H1 (cell line): ENCODE measurements around the gene SECTM1. TPM values are rescaled to one million over a fixed set of nuclear protein-coding genes. Genes with fewer than 3 reads are reported as not detected.

Experiments used
- CTCF ChIA-PET: fragments of 300-600 bp; sonication (Branson Sonifier 250); formaldehyde crosslinking; loops from one replicate; lab custom pipeline; 2021; ENCODE audit not compliant: partially characterized antibody; lab: Charles Lee
- POLR2A ChIA-PET: fragments of 300-600 bp; sonication (Branson Sonifier 250); formaldehyde crosslinking; loops from one replicate; lab custom pipeline; 2021; ENCODE audit warnings: inconsistent platforms; ENCODE audit not compliant: partially characterized antibody; lab: Charles Lee
- DNase-seq, 2 experiments: peaks; one replicate each; pipeline versions ENCODE4 v3.0.0 to v3.0.0-alpha.2; 2010 to 2022; ENCODE audit warnings: low spot score in 2 of 2, low read depth in 1 of 2, mixed read lengths in 1 of 2
- FAIRE-seq: peaks from 2 replicates; lab custom pipeline; 2011; peaks lifted over from hg19 to GRCh38; lab: Jason Lieb, UNC
- H2AFZ ChIP-seq: 2 replicates; pipeline ENCODE4 v1.8.1; 2012; ENCODE audit warnings: low read length, inconsistent platforms
- H2AK5ac ChIP-seq: 2 replicates; pipeline ENCODE4 v1.6.1; 2013; ENCODE audit warnings: low read depth, low read length
- H2BK120ac ChIP-seq: replicated peaks from 2 replicates; pipeline ENCODE3; 2013; ENCODE audit warnings: low read depth, low read length, inconsistent platforms
- H2BK12ac ChIP-seq: 2 replicates; pipeline ENCODE4 v1.6.1; 2013; ENCODE audit warnings: low read depth, low read length
- H2BK15ac ChIP-seq: 2 replicates; pipeline ENCODE4 v1.6.1; 2013; ENCODE audit warnings: low read length
- H2BK20ac ChIP-seq: 2 replicates; pipeline ENCODE4 v1.6.1; 2013; ENCODE audit warnings: low read length
- H2BK5ac ChIP-seq: 2 replicates; pipeline ENCODE4 v1.6.1; 2013; ENCODE audit warnings: low read depth, low read length
- H3K14ac ChIP-seq: 2 replicates; pipeline ENCODE4 v1.6.1; 2013; ENCODE audit warnings: inconsistent platforms; ENCODE audit not compliant: insufficient read length
- H3K18ac ChIP-seq: 2 replicates; pipeline ENCODE4 v1.6.1; 2013; ENCODE audit warnings: low read length; ENCODE audit errors: extremely low read depth
- H3K23ac ChIP-seq: 2 replicates; pipeline ENCODE4 v1.6.1; 2013; ENCODE audit warnings: inconsistent platforms; ENCODE audit not compliant: insufficient read length
- H3K23me2 ChIP-seq: 2 replicates; pipeline ENCODE4 v1.6.1; 2013; ENCODE audit warnings: low read depth, low read length
- H3K27ac ChIP-seq: 2 replicates; pipeline ENCODE4 v1.6.1; 2011; ENCODE audit warnings: low read depth, low read length, inconsistent platforms
- H3K27me3 ChIP-seq, 4 experiments: replicated peaks in 1 of 4; 1 replicate in 1 of 4; 2 replicates in 3 of 4; pipeline versions ENCODE4 v1.6.1 to v1.8.1; 2011 to 2013; ENCODE audit warnings: low read length in 3 of 4, mild to moderate bottlenecking in 3 of 4, inconsistent platforms in 2 of 4, mixed read lengths in 2 of 4, moderate library complexity in 1 of 4; ENCODE audit not compliant: control insufficient read depth in 3 of 4, insufficient read depth in 3 of 4; ENCODE audit errors: extremely low read depth in 1 of 4
- H3K36me3 ChIP-seq, 4 experiments: 2 replicates each; pipeline versions ENCODE4 v1.6.1 to v1.8.1; 2011 to 2013; ENCODE audit warnings: mild to moderate bottlenecking in 4 of 4, low read length in 3 of 4, moderate library complexity in 2 of 4, control low read depth in 1 of 4, inconsistent platforms in 1 of 4; ENCODE audit not compliant: insufficient read depth in 4 of 4, control insufficient read depth in 2 of 4
- H3K4ac ChIP-seq: replicated peaks from 2 replicates; pipeline ENCODE3; 2013; ENCODE audit warnings: low read length, low read depth, mixed read lengths, inconsistent platforms; ENCODE audit not compliant: insufficient read length
- H3K4me1 ChIP-seq, 4 experiments: replicated peaks in 1 of 4; 1 replicate in 1 of 4; 2 replicates in 3 of 4; pipeline versions ENCODE4 v1.6.1 to v1.8.1; 2011 to 2013; ENCODE audit warnings: low read length in 3 of 4, inconsistent platforms in 2 of 4, mixed read lengths in 1 of 4; ENCODE audit not compliant: insufficient read depth in 4 of 4, control insufficient read depth in 3 of 4
- H3K4me2 ChIP-seq, 2 experiments: 2 replicates each; pipeline versions ENCODE4 v1.6.1 to v1.8.1; 2011 to 2013; ENCODE audit warnings: low read depth in 2 of 2, low read length in 2 of 2, control low read depth in 1 of 2, inconsistent platforms in 1 of 2, mild to moderate bottlenecking in 1 of 2; ENCODE audit not compliant: insufficient read depth in 1 of 2
- H3K4me3 ChIP-seq, 4 experiments: fragments of 200-600, 300-600 bp in 1 of 4; sonication (generic), shearing (Covaris generic), sonication (Bioruptor Twin) in 1 of 4; 2 replicates each; pipeline versions ENCODE4 v1.5.1 to v1.8.1; 2011 to 2016; ENCODE audit warnings: low read length in 4 of 4, low read depth in 3 of 4, control low read depth in 2 of 4, inconsistent platforms in 2 of 4, mild to moderate bottlenecking in 2 of 4, mixed read lengths in 1 of 4, moderate library complexity in 1 of 4; ENCODE audit not compliant: insufficient read depth in 2 of 4; ENCODE audit errors: extremely low read depth in 1 of 4
- H3K56ac ChIP-seq: replicated peaks from 2 replicates; pipeline ENCODE3; 2013; ENCODE audit warnings: low read depth, mild to moderate bottlenecking, mixed read lengths, low read length, inconsistent platforms; ENCODE audit not compliant: insufficient read length
- H3K79me1 ChIP-seq: 2 replicates; pipeline ENCODE4 v1.6.1; 2013; ENCODE audit warnings: low read depth, low read length, control low read depth
- H3K79me2 ChIP-seq, 2 experiments: 2 replicates each; pipeline versions ENCODE4 v1.6.1 to v1.8.1; 2012 to 2013; ENCODE audit warnings: low read length in 2 of 2, mild to moderate bottlenecking in 2 of 2, inconsistent platforms in 1 of 2; ENCODE audit not compliant: insufficient read depth in 2 of 2, control insufficient read depth in 1 of 2
- H3K9ac ChIP-seq, 4 experiments: replicated peaks in 1 of 4; 1 replicate in 1 of 4; 2 replicates in 3 of 4; pipeline versions ENCODE4 v1.6.1 to v1.8.1; 2011 to 2013; ENCODE audit warnings: low read depth in 3 of 4, low read length in 3 of 4, control low read depth in 2 of 4, mild to moderate bottlenecking in 2 of 4, moderate library complexity in 2 of 4, inconsistent platforms in 1 of 4; ENCODE audit errors: extremely low read depth in 1 of 4
- H3K9me3 ChIP-seq, 2 experiments: 2 replicates each; pipeline versions ENCODE4 v1.6.1 to v1.8.1; 2012 to 2013; ENCODE audit warnings: mild to moderate bottlenecking in 2 of 2, moderate library complexity in 2 of 2, control low read depth in 1 of 2, inconsistent platforms in 1 of 2, low read depth in 1 of 2, low read length in 1 of 2, mixed read lengths in 1 of 2; ENCODE audit not compliant: insufficient read depth in 2 of 2
- H4K20me1 ChIP-seq, 2 experiments: replicated peaks in 1 of 2; 2 replicates each; pipeline versions ENCODE3 to v1.8.1; 2011 to 2013; ENCODE audit warnings: inconsistent platforms in 2 of 2, low read length in 2 of 2, mild to moderate bottlenecking in 1 of 2; ENCODE audit not compliant: insufficient read depth in 2 of 2, control insufficient read depth in 1 of 2
- H4K5ac ChIP-seq: 2 replicates; pipeline ENCODE4 v1.6.1; 2013; ENCODE audit warnings: low read length, low read depth, mixed read lengths, inconsistent platforms; ENCODE audit not compliant: insufficient read length
- H4K8ac ChIP-seq: 2 replicates; pipeline ENCODE4 v1.8.0; 2013; ENCODE audit warnings: mild to moderate bottlenecking, moderate library complexity, low read length, inconsistent platforms; ENCODE audit not compliant: insufficient read depth; ENCODE audit errors: extremely low read depth
- H4K91ac ChIP-seq: replicated peaks from 2 replicates; pipeline ENCODE3; 2013; ENCODE audit warnings: low read length, mixed read lengths, inconsistent platforms; ENCODE audit not compliant: insufficient read length
- ASH2L ChIP-seq: fragments of 200-600, 300-600 bp; sonication (generic); IDR thresholded peaks from one replicate; pipeline ENCODE4 v1.7.1; 2017; ENCODE audit warnings: low read length
- BRCA1 ChIP-seq: IDR thresholded peaks from 2 replicates; pipeline ENCODE4 v1.6.1; 2012; ENCODE audit warnings: low read depth, low read length, improper control_type of control experiment
- CBX5 ChIP-seq: fragments of 300-800, 300-1000 bp; sonication (generic); IDR thresholded peaks from 2 replicates; pipeline ENCODE4 v1.7.1; 2016; ENCODE audit warnings: antibody characterized with exemption, low read length, low read depth
- CEBPB ChIP-seq: IDR thresholded peaks from 2 replicates; pipeline ENCODE4 v1.6.1; 2012; ENCODE audit warnings: low read depth, low read length
- CREB1 ChIP-seq: IDR thresholded peaks from 2 replicates; pipeline ENCODE4 v1.6.1; 2012; ENCODE audit warnings: inconsistent platforms
- EGR1 ChIP-seq: IDR thresholded peaks from 2 replicates; pipeline ENCODE4 v1.6.1; 2011; ENCODE audit warnings: low read depth, low read length, borderline replicate concordance
- EZH2 ChIP-seq: fragments of 200-600 bp; sonication (generic); IDR thresholded peaks from 2 replicates; pipeline ENCODE4 v1.7.1; 2012; ENCODE audit warnings: low read depth, mild to moderate bottlenecking, moderate library complexity, low read length, inconsistent platforms; ENCODE audit not compliant: severe bottlenecking
- GABPA ChIP-seq: IDR thresholded peaks from 2 replicates; pipeline ENCODE4 v1.6.1; 2011; ENCODE audit warnings: mild to moderate bottlenecking, low read length, moderate library complexity, borderline replicate concordance; ENCODE audit not compliant: insufficient read depth
- GTF2F1 ChIP-seq: IDR thresholded peaks from 2 replicates; pipeline ENCODE4 v1.6.1; 2012; ENCODE audit warnings: low read depth, low read length, improper control_type of control experiment, borderline replicate concordance
- SIRT6 ChIP-seq: IDR thresholded peaks from one replicate; pipeline ENCODE4 v1.7.1; 2012; ENCODE audit warnings: low read length, inconsistent platforms
- SP1 ChIP-seq: IDR thresholded peaks from 2 replicates; pipeline ENCODE4 v1.6.1; 2011; ENCODE audit warnings: low read depth, low read length
- SUZ12 ChIP-seq: fragments of 200-600 bp; sonication (generic); IDR thresholded peaks from 2 replicates; pipeline ENCODE4 v1.6.1; 2012; ENCODE audit warnings: mild to moderate bottlenecking, inconsistent platforms, low read length, moderate library complexity, mixed read lengths
- TAF7 ChIP-seq: optimal IDR thresholded peaks from 2 replicates; pipeline ENCODE3; 2011; ENCODE audit warnings: low read depth, mild to moderate bottlenecking, inconsistent platforms, low read length, moderate library complexity, borderline replicate concordance
- WGBS, 2 experiments: shearing (Covaris generic) in 1 of 2; methylation state at CpG; one replicate each; pipeline versions ENCODE4 v1.1.6 to v1.1.7; 2013 to 2015; ENCODE audit warnings: low lambda C conversion rate in 2 of 2, mixed read lengths in 2 of 2, inconsistent platforms in 1 of 2, low coverage in 1 of 2, missing lambda C conversion rate in 1 of 2; ENCODE audit not compliant: insufficient replicate concordance in 2 of 2, insufficient coverage in 1 of 2, insufficient read length in 1 of 2; ENCODE audit errors: extremely low coverage in 1 of 2, missing lambda C conversion rate in 1 of 2; 5-methylcytosine and 5-hydroxymethylcytosine counted together
- polyA plus RNA-seq, 7 experiments: library from polyadenylated mRNA; depleted of rRNA in 3 of 7; stranded (reverse) in 5 of 7; unstranded in 2 of 7; fragments of >200 nt in 5 of 7; fragments of 200-250 nt in 2 of 7; gene quantifications; 1 replicate in 5 of 7; 2 replicates in 1 of 7; 4 replicates in 1 of 7; pipeline versions ENCODE4 v1.2.1 to v1.2.3, GENCODE V29; 2011 to 2013; ENCODE audit warnings: missing spikeins in 2 of 7, mixed read lengths in 2 of 7
- total RNA-seq: library from RNA; stranded (reverse); fragmentation: NEBNext Ultra II Directional; extraction: Animal tissue kit (Norgen Biotek cat#: 25700); gene quantifications from 2 replicates; pipeline ENCODE4 v1.2.1, GENCODE V29; 2021

The SECTM1 gene
- total and polyA plus RNA-seq, 2 of the 8 experiments (the other 6 are each of a cell fraction or from before 2014, with no cell fraction given): 0.20 to 0.65 TPM

- H4K5ac ChIP-seq: no peak overlapping the region
- no peak overlapping the region for H3K27ac ChIP-seq
- no peak overlapping the region for H2BK120ac ChIP-seq
- WGBS, 2 experiments: 90% methylated on average over 9 of the region's 11 CpGs; no CpG with 5 or more reads in 1 of the 2 experiments
- no peaks in the 10 kb centered on the region for H3K79me1 ChIP-seq
- no peaks in the 10 kb centered on the region for H3K79me2 ChIP-seq
- H3K14ac ChIP-seq: no peak overlapping the region
- no peak overlapping the region for H2BK12ac ChIP-seq
- no peaks in the 10 kb centered on the region for H3K9me3 ChIP-seq
- FAIRE-seq (no peak), DNase-seq (no peak)
- no peak overlapping the region for H3K4me2 ChIP-seq
- no peak overlapping the region for H2BK20ac ChIP-seq
- no peak overlapping the region for H2BK15ac ChIP-seq
- POLR2A ChIA-PET: interaction anchor here (1.1 to 2.9 kb wide), 2 partner anchors 8 to 41 kb away, joined by 3 to 14 read pairs; no protein-coding TSS in a partner anchor
- CTCF ChIA-PET: interaction anchor here (1.1 kb wide), 2 partner anchors 31 to 32 kb away, joined by 3 read pairs; no protein-coding TSS in a partner anchor
- no peak overlapping the region for H2AK5ac ChIP-seq
- no peak overlapping the region for H2BK5ac ChIP-seq
- no peak overlapping the region for H3K9ac ChIP-seq
- no peaks in the 10 kb centered on the region for H3K23me2 ChIP-seq
- no peak overlapping the region for H3K4ac ChIP-seq
- H4K91ac ChIP-seq: no peak overlapping the region
- no peaks in the 10 kb centered on the region; a peak in 2 of 7 replicates for H3K27me3 ChIP-seq
- H4K20me1 ChIP-seq: peaks cover 0 to 3% of the 10 kb centered on the region in 2 experiments
- H3K4me3 ChIP-seq: no peak overlapping the region
- H3K56ac ChIP-seq: no peak overlapping the region
- no peak overlapping the region for H3K18ac ChIP-seq
- no peak for TF ChIP-seq TAF7
- no peak for TF ChIP-seq CBX5
- no peak for TF ChIP-seq SP1
- no peak for TF ChIP-seq SIRT6
- no peak for TF ChIP-seq EZH2
- no peak for TF ChIP-seq EGR1
- no peak for TF ChIP-seq ASH2L
- no peak for TF ChIP-seq CEBPB
- TF ChIP-seq SUZ12: no peak
- no peak for TF ChIP-seq BRCA1
- TF ChIP-seq GABPA: no peak
- TF ChIP-seq CREB1: no peak
- no peak for TF ChIP-seq GTF2F1
- no peaks in the 10 kb centered on the region for H3K36me3 ChIP-seq
- H3K23ac ChIP-seq: no peak overlapping the region
- H2AFZ ChIP-seq: no peak overlapping the region
- peaks cover 0 to 9% (median 5%) of the 10 kb centered on the region in 4 experiments; a peak in 5 of 7 replicates for H3K4me1 ChIP-seq
- no peak overlapping the region for H4K8ac ChIP-seq
Measured at GRCh38 chr17:82382933-82383255, 49.3 kb upstream of the SECTM1 start.
